Left ventricle myocardium superior (tissue), 1 donor: ENCODE data around the gene CALML6. TPM values are rescaled to one million over a fixed set of nuclear protein-coding genes. Genes with fewer than 3 reads are reported as not detected.

Experiments
- ATAC-seq: fragments of 200-7000 bp; cut with Tn5 transposase; one replicate; pipeline ENCODE4 v1.9.1; 2020; ENCODE audit warnings: mild to moderate bottlenecking, moderate library complexity
- DNase-seq: peaks from one replicate; pipeline ENCODE4 v3.0.0-alpha.2; 2020
- intact Hi-C: fragments of 100-400 bp; cut with micrococcal nuclease; formaldehyde crosslinking; loops from one replicate; pipeline ENCODE4 v1.11.0; 2022
- total RNA-seq: library from RNA; stranded (reverse); fragmentation: NEBNext Ultra II Directional; extraction: Animal tissue kit (Norgen Biotek cat#: 25700); gene quantifications from one replicate; pipeline ENCODE4 v1.2.1, GENCODE V29; 2021
- donor health status: DM: no; HTN: yes; CAD: no; lungs with severe emphysema.

The CALML6 gene
- total RNA-seq, 1 donor from 2014 or later, result not detected

- DNase-seq (peak; percentile 95), ATAC-seq (peak; percentile 87)
- intact Hi-C loops, result loop anchor here (10.0 kb wide), 1 partner anchor 116 kb away; the partner anchor contains the start of gene NADK
Measured at GRCh38 chr1:1890506-1891348, 24.3 kb upstream of the CALML6 start, which contains the start of gene GNB1. GNB1 (minus strand) TSS chr1:1891087; CDS start chr1:1825453, 65,634 bp downstream.

DNA sequence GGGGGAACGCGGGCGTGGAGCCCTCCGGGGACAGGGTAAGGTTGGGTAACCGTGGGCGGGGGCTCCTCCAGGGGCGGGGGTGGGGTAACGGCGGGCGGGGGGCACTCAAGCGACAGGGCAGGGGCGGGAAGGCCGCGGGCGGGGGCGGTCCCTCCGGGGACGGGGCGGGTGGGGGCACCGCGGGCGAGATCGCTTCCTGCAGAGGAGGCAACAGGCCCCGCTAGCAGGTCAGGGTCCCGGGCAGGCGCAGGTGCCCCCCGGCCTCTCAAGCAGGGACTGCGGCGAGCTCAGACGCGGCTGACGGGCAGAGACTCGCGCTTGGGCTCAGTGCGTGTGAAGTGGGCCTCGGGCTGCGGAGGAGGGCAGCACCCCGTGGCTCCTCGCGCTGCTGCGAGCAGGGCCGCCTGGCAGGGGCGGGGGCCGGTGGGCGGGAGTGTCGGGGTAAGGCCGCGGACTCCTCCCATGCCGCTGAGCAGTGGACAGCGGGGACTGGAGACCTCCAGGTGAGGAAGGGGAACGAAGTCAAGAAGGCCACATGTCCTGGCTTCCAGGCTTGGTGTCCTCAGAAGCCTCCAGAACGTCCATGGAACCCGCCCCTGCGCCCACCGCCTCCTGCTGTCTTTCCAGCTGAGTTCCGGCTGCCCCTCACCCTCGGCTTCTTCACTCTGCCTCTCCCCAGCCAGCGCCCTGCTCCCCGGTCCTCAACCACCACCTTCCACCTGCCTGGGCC, 23.5 kb upstream of the CALML6 start:
- peak; percentile 75 for ATAC-seq
- intact Hi-C loops, result loop anchor here (10.0 kb wide), 1 partner anchor 117 kb away; the partner anchor contains the start of gene NADK
- peak; percentile 87 for DNase-seq

DNA sequence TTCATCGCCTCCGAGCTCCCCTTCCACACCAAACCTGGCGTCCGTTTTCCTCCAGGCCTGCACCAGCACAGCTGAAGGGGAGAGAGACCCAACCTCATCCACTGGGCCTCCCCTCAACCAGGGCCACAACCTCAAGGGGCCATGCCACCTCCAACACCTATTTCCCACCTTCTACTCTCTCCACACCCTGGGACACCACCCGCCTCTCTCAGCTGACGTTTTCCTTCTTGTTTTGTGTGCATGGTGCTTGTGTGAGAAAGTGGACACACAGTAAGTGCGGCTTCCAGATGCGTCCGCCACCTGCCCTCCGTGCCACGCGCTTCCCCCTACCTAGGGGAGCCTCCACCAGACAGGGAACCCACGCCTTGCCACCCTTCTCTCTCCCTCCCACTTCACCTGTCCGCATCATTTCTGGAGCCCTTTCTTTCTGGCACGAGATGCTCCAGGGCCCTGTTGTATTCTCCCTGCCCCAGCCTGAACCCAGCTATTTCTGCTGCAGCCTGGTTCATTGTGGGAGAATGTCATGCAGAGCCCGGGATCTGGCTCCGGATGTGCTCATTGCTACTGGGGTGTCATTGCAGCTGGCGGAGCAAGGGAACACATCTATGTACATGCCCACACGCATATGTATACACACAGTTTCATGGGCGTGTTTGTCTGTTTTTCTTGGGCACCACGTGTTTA, 22.8 kb upstream of the CALML6 start:
- no peak for DNase-seq
- no peak for ATAC-seq
- intact Hi-C loops, result loop anchor here (10.0 kb wide), 1 partner anchor 117 kb away; the partner anchor contains the start of gene NADK

DNA sequence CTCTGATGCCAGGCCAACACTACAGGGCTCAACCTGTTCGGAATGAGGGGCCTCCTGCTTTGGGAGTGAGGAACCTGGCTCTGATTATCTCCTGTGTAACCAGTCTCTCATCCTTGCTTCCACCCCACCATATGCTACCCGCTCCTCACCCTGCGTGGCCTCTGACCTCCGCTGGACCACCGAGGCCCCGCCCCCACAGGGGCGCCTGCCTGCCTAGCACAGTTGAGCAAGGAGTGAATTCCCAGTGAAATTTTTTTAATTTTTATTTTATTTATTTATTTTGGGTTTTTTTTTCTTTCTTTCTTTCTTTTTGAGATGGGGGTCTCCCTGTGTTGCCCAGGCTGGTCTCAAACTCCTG, 22.3 kb upstream of the CALML6 start:
- DNase-seq (no peak), ATAC-seq (no peak)
- intact Hi-C loops, result loop anchor here (10.0 kb wide), 1 partner anchor 118 kb away; the partner anchor contains the start of gene NADK

DNA sequence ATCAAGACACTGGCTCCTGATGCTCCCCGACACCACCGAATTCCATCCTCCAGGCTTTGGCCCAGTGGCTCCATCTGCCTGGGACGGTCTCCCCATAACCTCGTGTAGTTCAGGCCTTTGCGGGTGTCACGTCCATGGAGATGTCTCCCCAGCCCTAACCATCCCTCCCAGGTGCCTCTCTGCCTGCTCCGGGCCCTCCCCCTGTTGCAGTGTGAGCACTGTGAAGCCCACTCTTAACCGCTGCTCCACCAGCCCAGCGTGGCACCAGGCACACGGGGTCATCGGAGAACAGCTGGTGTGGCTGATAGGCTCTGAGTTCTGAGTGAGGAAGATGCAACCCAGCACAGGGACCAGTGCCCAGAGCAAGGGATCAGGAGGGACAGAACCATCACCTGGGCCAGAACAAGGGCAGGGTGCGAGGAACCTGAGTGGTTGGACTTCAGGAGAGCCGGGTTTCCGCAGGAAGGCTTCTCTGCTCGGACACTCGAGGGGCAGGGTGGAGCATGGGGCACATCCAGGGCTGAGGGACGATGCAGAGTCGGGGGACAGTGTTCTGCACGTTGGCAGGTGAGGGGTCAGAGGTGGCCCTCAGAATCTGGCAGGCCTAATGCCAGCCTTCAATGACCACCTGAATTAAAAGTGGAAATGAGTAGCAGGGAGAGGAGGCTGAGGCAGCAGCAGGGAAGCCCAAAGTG, 21.6 kb upstream of the CALML6 start:
- DNase-seq (no peak), ATAC-seq (no peak)
- intact Hi-C loops, result loop anchor here (10.0 kb wide), 1 partner anchor 119 kb away; the partner anchor contains the start of gene NADK

- DNase-seq (no peak), ATAC-seq (no peak)
- intact Hi-C loops, result loop anchor here (10.0 kb wide), 1 partner anchor 119 kb away; the partner anchor contains the start of gene NADK
Measured at GRCh38 chr1:1893997-1894353, 21.1 kb upstream of the CALML6 start.

DNA sequence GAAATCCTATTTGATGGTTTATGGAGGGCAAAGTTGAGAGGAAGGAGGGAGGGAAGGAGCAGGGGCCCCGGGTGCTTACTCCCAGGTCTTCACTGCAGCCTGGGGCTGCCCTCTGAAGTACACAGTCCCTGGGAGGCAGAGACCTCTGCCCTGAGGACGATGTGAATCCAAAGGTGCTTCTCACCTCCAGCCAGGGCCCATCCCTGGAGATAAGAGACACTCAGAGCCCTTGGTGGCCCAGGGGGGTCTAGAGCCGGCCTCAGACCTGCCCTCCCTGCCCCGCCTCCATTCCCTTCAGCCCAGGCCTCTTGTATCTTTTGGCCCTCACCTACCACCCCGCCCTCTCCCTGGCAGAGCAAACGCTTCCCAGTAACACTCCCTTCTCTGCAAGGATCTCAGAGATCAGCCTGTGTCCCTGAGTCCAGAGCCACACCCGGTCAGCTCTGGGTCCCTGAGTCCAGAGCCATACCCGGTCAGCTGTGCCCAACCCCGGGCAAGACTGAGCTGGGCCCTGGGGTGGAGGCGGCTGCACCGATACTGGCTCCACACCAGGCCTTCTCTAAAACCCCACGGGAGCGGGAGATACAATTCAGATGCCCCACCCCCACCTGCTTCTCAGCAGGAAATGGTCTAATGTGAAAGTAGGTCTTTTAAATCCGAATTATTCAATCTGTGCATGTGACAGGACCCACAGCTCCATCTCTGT, 20.6 kb upstream of the CALML6 start:
- intact Hi-C loops, result loop anchor here (10.0 kb wide), 1 partner anchor 120 kb away; the partner anchor contains the start of gene NADK
- peak; percentile 36 for ATAC-seq
- peak; percentile 70 for DNase-seq

DNA sequence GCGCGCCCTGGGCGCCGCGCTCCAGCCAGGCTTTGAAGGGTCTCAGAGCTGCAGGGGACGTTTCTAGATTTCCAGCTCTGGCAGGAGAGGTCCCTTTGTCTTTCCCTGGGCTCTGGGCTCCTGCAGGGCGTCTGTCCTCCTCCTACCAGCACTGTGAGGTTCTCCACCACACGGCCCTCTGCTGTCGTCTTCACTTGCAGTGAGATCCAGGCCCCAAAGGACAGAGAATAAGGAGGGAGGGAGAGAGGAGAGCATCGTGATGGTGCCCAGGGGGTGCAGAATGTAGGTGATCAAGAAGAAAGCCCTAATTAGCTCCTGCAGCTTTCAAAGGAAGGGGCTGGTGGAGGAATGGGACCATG, 20.0 kb upstream of the CALML6 start:
- intact Hi-C loops, result loop anchor here (10.0 kb wide), 1 partner anchor 120 kb away; the partner anchor contains the start of gene NADK
- ATAC-seq (no peak), DNase-seq (no peak)

- DNase-seq (no peak), ATAC-seq (no peak)
- intact Hi-C loops, result loop anchor here (10.0 kb wide), 1 partner anchor 121 kb away; the partner anchor contains the start of gene NADK
Measured at GRCh38 chr1:1895456-1896336, 19.4 kb upstream of the CALML6 start.

GRCh38 chr1:1898246-1898933, 16.7 kb upstream of the CALML6 start:
- intact Hi-C loops, result loop anchor here (10.0 kb wide), 1 partner anchor 124 kb away; the partner anchor contains the start of gene NADK
- no peak for ATAC-seq
- DNase-seq, result no peak

DNA sequence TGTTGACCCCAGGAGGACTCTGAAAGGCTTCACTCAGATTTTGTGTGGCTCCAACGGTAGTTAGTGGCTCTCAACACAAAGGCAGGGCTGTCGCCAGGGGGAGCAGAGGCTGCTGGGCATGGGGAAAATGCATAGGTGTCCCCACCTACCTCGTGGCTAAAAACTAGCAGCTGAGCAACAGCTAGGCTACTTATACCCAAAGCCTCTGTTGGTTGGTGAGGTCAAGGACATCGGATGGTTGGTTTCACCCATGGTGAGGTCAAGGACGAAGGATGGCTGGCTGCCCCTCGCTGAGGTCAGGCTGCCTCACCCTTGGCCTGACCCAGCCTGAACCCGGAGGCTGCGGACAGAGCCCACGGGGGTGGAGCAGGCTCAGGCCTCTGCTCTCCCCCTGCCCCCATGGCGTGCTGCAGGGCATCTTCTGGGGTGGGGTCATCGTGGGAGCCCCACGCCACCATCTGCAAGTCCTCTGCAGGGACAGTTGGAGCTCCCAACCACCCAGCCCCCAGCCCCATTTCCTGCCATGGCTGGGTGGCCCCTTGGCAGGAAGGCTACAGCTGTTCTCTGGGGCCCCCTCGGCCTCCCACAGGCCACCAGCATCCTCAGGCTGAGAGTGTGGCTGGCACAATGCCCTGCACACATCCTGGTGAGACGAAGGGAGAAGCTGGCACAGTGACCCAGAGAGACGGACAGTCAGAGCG, 15.6 kb upstream of the CALML6 start:
- DNase-seq (no peak), ATAC-seq (no peak)
- intact Hi-C loops, result loop anchor here (10.0 kb wide), 1 partner anchor 125 kb away; the partner anchor contains the start of gene NADK

DNA sequence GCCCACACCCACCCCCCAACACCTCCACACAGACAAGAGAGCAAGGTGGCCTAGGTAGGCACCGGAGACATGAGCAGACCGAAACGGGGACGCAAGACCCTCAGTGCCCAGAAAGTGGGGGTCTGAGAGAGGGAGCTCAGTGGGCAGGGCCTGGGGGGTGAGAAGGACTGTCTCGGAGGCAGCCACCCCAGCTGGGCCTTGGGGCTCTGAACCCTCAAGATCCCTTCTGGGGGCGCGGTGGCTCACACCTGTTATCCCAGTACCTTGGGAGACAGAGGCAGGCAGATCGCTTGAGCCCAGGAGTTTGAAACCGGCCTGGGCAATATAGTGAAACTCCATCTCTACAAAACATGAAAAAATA, 15.1 kb upstream of the CALML6 start:
- DNase-seq, result no peak
- intact Hi-C loops, result loop anchor here (10.0 kb wide), 1 partner anchor 125 kb away; the partner anchor contains the start of gene NADK
- no peak for ATAC-seq

DNA sequence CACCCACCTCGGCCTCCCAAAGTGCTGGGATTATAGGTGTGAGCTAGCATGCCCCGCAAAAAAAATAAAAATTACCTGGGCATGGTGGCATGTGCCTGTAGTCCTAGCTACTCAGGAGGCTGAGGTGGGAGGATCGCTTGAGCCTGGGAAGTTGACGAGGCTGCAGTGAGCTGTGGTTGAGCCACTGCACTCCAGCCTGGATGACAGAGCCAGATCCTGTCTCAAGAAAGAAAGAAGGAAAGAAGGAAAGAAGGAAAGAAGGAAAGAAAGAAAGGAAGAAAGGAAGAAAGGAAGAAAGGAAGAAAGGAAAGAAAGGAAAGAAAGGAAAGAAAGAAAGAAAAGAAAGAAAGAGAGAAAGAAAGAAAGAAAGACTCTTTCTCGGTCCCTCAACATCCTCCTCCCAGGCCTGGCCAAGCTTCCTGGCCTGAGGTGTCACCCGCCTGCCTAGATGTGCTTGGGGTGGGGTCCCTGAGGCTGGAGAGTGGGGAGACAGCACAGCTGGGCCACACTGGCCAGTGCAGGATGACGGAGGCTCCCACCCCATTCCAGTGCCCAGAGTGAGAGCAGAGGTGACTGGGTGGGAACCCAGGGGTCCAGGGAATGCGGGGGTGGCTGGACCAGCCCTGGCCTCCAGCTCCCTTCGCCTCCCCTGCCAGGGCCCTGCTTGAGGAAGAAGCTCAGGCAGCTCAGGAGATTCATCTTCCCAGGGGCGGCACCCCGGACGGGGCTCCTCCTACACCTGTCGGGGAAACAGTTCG, 14.0 kb upstream of the CALML6 start:
- ATAC-seq (no peak), DNase-seq (peak; percentile 8)
- intact Hi-C loops, result no loop called here

DNA sequence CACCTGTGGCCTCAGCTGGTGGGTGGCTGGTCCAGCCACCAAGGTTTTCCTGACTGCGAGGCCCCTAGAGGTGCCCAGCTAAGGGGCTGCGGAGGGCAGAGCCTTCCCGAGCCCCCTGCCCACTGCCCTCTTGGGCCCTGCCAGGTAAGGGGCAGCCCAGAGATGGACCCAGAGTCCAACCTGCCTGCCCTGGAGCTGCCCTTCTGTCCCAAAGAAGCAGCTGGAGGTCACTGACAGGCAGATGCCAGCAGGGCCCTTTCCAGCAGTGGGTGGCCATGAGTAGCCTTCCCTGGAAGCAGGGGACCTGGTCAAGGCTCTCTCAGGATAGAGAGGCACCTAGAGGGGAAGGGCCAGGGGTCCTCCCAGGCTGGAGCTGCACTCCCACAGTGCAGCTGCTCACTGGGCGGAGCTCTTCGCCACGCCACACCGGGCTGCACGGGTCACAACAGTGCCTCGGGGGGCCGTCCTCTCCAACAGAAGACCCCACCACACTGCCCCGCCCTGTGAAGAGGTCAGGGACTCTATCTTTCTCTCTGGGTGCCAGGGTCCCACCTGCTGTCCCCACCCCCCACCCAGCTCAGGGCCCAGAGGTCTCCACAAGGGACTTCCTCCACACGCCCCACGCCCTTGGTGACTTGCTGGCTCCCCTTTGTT, 13.3 kb upstream of the CALML6 start:
- peak; percentile 15 for DNase-seq

DNA sequence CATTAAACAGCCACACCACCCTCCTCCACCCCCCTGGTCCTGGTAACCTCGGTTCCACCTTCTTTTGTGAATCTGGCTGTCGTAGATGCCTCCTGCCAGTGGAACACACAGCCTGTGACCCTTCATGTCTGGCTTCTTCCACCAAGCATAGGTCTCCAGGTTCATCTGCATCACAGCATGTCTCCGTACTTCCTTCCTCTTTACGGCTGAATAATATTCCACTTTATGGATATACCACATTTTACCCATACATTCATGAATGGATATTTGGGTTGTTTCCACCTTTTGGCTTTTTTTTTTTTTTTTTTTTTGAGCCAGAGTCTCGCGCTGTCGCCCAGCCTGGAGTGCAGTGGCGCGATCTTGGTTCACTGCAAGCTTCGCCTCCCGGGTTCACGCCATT, 11.8 kb upstream of the CALML6 start:
- DNase-seq (no peak), ATAC-seq (no peak)
- intact Hi-C loops, result no loop called here

More for the DNA sequence above, 13.3 kb upstream of the CALML6 start:
- ATAC-seq, result no peak
- intact Hi-C loops, result no loop called here
